Neural cell (in vitro differentiated cells): Measurements from ENCODE around the gene DPH3. TPM values are rescaled to one million over a fixed set of nuclear protein-coding genes. Genes with fewer than 3 reads are reported as not detected.

Experiments
- H2AFZ ChIP-seq: fragments of 200-600, 300-800 bp; sonication (generic), shearing (Covaris generic); 2 replicates; pipeline ENCODE4 v1.6.0; 2014; ENCODE audit warnings: low read depth, mild to moderate bottlenecking, antibody characterized with exemption, low read length, moderate library complexity
- H3F3A ChIP-seq: fragments of 200-600 bp; shearing (Covaris generic); 2 replicates; pipeline ENCODE4 v1.6.1; 2016; ENCODE audit warnings: mild to moderate bottlenecking, moderate library complexity, mixed read lengths, antibody characterized with exemption, low read length; ENCODE audit not compliant: insufficient read depth, poor library complexity, severe bottlenecking
- H3K27ac ChIP-seq: fragments of 200-600, 300-800 bp; sonication (generic), shearing (Covaris generic); 2 replicates; pipeline ENCODE4 v1.5.1; 2014; ENCODE audit warnings: mild to moderate bottlenecking, low read length, moderate library complexity
- H3K27me3 ChIP-seq: fragments of 300-800, 200-600 bp; sonication (generic), shearing (Covaris generic); 2 replicates; pipeline ENCODE4 v1.6.0; 2014; ENCODE audit warnings: mild to moderate bottlenecking, low read depth, low read length, moderate library complexity; ENCODE audit not compliant: insufficient read depth
- H3K36me3 ChIP-seq: fragments of 300-800, 200-600 bp; sonication (generic), shearing (Covaris generic); 2 replicates; pipeline ENCODE4 v1.5.1; 2014; ENCODE audit warnings: mild to moderate bottlenecking, antibody characterized with exemption, low read length, moderate library complexity; ENCODE audit not compliant: insufficient read depth
- H3K4me2 ChIP-seq: fragments of 300-800, 200-600 bp; sonication (generic), shearing (Covaris generic); 2 replicates; pipeline ENCODE4 v1.6.0; 2014; ENCODE audit warnings: mild to moderate bottlenecking, low read length
- H3K4me3 ChIP-seq: fragments of 300-800, 200-600 bp; sonication (generic), shearing (Covaris generic); 2 replicates; pipeline ENCODE4 v1.5.1; 2014; ENCODE audit warnings: mild to moderate bottlenecking, low read length, moderate library complexity
- H3K79me2 ChIP-seq: fragments of 200-600 bp; shearing (Covaris generic); replicated peaks from 2 replicates; pipeline ENCODE4 v1.6.0; 2014; ENCODE audit warnings: mild to moderate bottlenecking, low read length, moderate library complexity; ENCODE audit not compliant: insufficient read depth
- H3K9ac ChIP-seq: fragments of 300-800, 200-600 bp; sonication (generic), shearing (Covaris generic); 2 replicates; pipeline ENCODE4 v1.6.1; 2016; ENCODE audit warnings: mild to moderate bottlenecking, low read length, mixed read lengths
- H3K9me2 ChIP-seq: fragments of 200-600 bp; shearing (Covaris generic); 2 replicates; pipeline ENCODE4 v1.6.1; 2016; ENCODE audit warnings: mild to moderate bottlenecking, low read length, mixed read lengths; ENCODE audit not compliant: insufficient read depth
- H3K9me3 ChIP-seq: fragments of 200-600, 300-800 bp; sonication (generic), shearing (Covaris generic); 2 replicates; pipeline ENCODE4 v1.6.1; 2016; ENCODE audit warnings: mild to moderate bottlenecking, mixed run types, low read length, moderate library complexity, mixed read lengths
- H4K20me1 ChIP-seq: fragments of 200-600 bp; shearing (Covaris generic); 2 replicates; pipeline ENCODE4 v1.6.1; 2016; ENCODE audit warnings: mild to moderate bottlenecking, mixed run types; ENCODE audit not compliant: insufficient read depth
- CTCF ChIP-seq: fragments of 450-650 bp; IDR thresholded peaks from 2 replicates; pipeline ENCODE4 v1.5.1; 2014; ENCODE audit warnings: antibody characterized with exemption, mild to moderate bottlenecking, moderate library complexity; ENCODE audit not compliant: poor library complexity, severe bottlenecking
- EP300 ChIP-seq: fragments of 450-650 bp; conservative IDR thresholded peaks from 2 replicates; pipeline ENCODE4 v1.6.1; 2014; ENCODE audit warnings: antibody characterized with exemption, mild to moderate bottlenecking, moderate library complexity; ENCODE audit not compliant: poor library complexity, severe bottlenecking
- EZH2 ChIP-seq: fragments of 200-600, 300-800 bp; shearing (Covaris generic), sonication (generic); IDR thresholded peaks from 2 replicates; pipeline ENCODE4 v1.6.1; 2014; ENCODE audit warnings: antibody characterized with exemption, low read length, borderline replicate concordance, mild to moderate bottlenecking; ENCODE audit not compliant: insufficient read depth, poor library complexity, severe bottlenecking
- MXI1 ChIP-seq: fragments of 450-650 bp; conservative IDR thresholded peaks from 2 replicates; pipeline ENCODE4 v1.6.1; 2014; ENCODE audit warnings: antibody characterized with exemption, mild to moderate bottlenecking; ENCODE audit not compliant: poor library complexity, severe bottlenecking
- POLR2AphosphoS5 ChIP-seq: IDR thresholded peaks from 2 replicates; pipeline ENCODE4 v1.6.1; 2012
- RAD21 ChIP-seq: fragments of 450-650 bp; conservative IDR thresholded peaks from 2 replicates; pipeline ENCODE4 v1.6.1; 2014; ENCODE audit warnings: antibody characterized with exemption, mild to moderate bottlenecking, moderate library complexity
- SMC3 ChIP-seq: fragments of 450-650 bp; conservative IDR thresholded peaks from 2 replicates; pipeline ENCODE4 v1.6.1; 2014; ENCODE audit warnings: antibody characterized with exemption, mild to moderate bottlenecking, moderate library complexity; ENCODE audit not compliant: poor library complexity
- TAF1 ChIP-seq: IDR thresholded peaks from 2 replicates; pipeline ENCODE4 v1.6.1; 2012; ENCODE audit warnings: low read depth
- polyA plus RNA-seq: library from polyadenylated mRNA; depleted of rRNA; stranded (reverse); fragments of >200 nt; gene quantifications from 2 replicates; pipeline ENCODE4 v1.2.3, GENCODE V29; 2014
- TF ChIP-seq, protein P1 (sequence below): IDR thresholded peaks from 2 replicates; pipeline ENCODE4 v1.6.1; 2012; ENCODE audit warnings: borderline replicate concordance

DPH3 gene
- polyA plus RNA-seq, 1 donor from 2014 or later, result 38.5 TPM

DNA sequence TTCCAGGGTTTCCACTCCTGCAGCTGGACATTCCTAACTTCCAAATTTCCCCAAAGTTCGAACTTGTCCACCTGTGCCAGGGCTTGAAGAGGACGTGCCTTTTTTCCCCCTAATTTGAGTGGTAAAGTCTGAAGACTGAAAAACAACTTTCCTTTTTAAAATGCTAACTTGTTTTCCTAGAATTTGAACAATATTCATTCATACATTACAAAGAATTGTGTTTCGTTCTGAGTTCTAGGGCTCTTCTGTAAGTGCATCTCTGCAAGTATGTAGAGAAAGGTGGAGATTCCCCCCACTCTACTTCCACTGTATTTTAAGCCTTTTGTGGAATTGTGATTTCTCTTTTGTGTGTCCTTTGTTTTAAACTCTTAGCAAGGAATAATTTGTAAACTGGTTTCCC is 9.4 kb downstream of the DPH3 start:
- no peak overlapping the region for H3K4me3 ChIP-seq
- no peaks in the 10 kb centered on the region for H4K20me1 ChIP-seq
- no peaks in the 10 kb centered on the region for H3K27me3 ChIP-seq
- no peaks in the 10 kb centered on the region for H3K9me2 ChIP-seq
- no peak overlapping the region for H3K9ac ChIP-seq
- TF ChIP-seq POLR2AphosphoS5, result no peak
- TF ChIP-seq, protein P1, sequence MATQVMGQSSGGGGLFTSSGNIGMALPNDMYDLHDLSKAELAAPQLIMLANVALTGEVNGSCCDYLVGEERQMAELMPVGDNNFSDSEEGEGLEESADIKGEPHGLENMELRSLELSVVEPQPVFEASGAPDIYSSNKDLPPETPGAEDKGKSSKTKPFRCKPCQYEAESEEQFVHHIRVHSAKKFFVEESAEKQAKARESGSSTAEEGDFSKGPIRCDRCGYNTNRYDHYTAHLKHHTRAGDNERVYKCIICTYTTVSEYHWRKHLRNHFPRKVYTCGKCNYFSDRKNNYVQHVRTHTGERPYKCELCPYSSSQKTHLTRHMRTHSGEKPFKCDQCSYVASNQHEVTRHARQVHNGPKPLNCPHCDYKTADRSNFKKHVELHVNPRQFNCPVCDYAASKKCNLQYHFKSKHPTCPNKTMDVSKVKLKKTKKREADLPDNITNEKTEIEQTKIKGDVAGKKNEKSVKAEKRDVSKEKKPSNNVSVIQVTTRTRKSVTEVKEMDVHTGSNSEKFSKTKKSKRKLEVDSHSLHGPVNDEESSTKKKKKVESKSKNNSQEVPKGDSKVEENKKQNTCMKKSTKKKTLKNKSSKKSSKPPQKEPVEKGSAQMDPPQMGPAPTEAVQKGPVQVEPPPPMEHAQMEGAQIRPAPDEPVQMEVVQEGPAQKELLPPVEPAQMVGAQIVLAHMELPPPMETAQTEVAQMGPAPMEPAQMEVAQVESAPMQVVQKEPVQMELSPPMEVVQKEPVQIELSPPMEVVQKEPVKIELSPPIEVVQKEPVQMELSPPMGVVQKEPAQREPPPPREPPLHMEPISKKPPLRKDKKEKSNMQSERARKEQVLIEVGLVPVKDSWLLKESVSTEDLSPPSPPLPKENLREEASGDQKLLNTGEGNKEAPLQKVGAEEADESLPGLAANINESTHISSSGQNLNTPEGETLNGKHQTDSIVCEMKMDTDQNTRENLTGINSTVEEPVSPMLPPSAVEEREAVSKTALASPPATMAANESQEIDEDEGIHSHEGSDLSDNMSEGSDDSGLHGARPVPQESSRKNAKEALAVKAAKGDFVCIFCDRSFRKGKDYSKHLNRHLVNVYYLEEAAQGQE, result no peak
- no peak for TF ChIP-seq SMC3
- TF ChIP-seq RAD21, result no peak
- no peak for TF ChIP-seq CTCF
- no peak for TF ChIP-seq EP300
- TF ChIP-seq EZH2, result no peak
- no peak for TF ChIP-seq MXI1
- no peak for TF ChIP-seq TAF1
- H3K36me3 ChIP-seq, result no peaks in the 10 kb centered on the region
- H2AFZ ChIP-seq, result no peak overlapping the region
- no peaks in the 10 kb centered on the region for H3K79me2 ChIP-seq
- no peak overlapping the region for H3K4me2 ChIP-seq
- no peaks in the 10 kb centered on the region for H3K9me3 ChIP-seq
- no peaks in the 10 kb centered on the region for H3F3A ChIP-seq
- no peak overlapping the region for H3K27ac ChIP-seq

DNA sequence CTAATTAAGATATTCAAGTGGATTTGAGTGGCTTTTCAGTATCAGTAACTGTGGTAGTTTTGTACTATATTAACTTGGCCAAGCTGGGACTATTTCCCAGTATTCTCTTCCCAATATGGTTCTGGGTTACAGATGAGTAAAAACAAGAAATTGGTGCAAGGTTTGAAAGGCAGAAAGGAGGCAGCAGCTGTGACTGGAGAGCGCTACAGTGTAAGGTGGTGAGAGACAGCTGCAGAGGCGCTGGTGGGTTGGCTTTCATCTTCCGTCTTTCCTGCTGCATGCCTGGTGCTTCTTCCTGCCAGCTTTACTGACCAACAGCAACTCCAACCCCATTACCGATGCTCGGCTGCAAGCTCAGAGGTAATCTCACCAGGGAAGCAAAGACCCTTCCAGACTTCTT is 9.8 kb downstream of the DPH3 start:
- H3K36me3 ChIP-seq, result no peaks in the 10 kb centered on the region
- no peak overlapping the region for H3K9ac ChIP-seq
- TF ChIP-seq POLR2AphosphoS5, result no peak
- no peak for TF ChIP-seq MXI1
- no peak for TF ChIP-seq EZH2
- TF ChIP-seq, protein P1, result no peak
- TF ChIP-seq RAD21, result no peak
- TF ChIP-seq EP300, result no peak
- TF ChIP-seq SMC3, result no peak
- no peak for TF ChIP-seq TAF1
- TF ChIP-seq CTCF, result no peak
- no peaks in the 10 kb centered on the region for H3K9me2 ChIP-seq
- H3K79me2 ChIP-seq, result no peaks in the 10 kb centered on the region
- no peak overlapping the region for H3K27ac ChIP-seq
- no peak overlapping the region for H3K4me2 ChIP-seq
- no peaks in the 10 kb centered on the region for H4K20me1 ChIP-seq
- no peaks in the 10 kb centered on the region for H3K9me3 ChIP-seq
- H3K4me3 ChIP-seq, result no peak overlapping the region
- H2AFZ ChIP-seq, result no peak overlapping the region
- no peaks in the 10 kb centered on the region for H3F3A ChIP-seq
- H3K27me3 ChIP-seq, result no peaks in the 10 kb centered on the region
